ENCODE results near the gene SPATA6L. TPM values are rescaled to one million over a fixed set of nuclear protein-coding genes. Genes with fewer than 3 reads are reported as not detected.

The SPATA6L gene
- total and polyA plus RNA-seq, 5 donors from 2014 or later: 0.21 to 2.5 (median 1.5) TPM

DNA sequence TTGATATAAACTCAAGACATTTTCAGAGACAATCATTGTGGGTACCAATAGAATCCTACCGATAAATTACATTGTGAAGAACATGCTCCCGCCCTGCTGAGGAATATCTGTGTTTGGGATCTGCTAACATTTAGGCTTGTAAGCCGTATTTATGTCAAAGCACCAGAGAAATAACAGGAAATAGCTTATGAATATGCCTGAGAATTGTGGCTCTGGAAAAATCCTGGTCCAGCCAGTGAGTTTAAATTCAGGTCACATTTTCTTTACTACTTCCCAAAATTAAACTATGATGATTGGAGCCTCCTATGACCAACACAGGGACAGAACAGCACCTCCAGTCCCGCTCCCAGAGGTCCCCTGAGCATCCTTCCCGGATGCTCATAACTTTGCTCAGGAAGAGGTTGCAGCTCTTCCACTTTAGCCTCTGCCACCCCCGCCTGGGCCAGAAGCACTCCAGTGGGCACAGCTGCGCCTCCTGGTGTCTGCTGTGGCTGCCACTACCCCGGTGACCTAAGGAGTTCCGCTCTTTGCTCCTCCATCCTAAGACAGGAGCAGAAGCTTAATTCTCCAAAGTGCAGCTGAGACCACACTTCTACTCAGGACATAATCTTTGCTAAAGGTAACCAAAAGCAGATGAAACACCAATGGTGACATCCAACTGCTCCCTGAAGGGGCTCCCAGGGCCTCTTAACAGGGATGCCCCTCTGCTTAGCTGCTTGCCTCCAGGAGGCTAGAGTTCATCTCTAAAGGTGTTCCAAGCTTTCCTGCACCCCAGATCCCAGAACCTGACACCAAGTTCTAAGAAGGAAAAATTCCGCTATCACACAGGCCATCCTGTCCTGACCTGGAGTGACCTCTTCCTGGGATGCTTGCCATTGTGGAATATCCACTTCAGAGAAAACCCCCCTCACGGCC lies 117.2 kb downstream of the SPATA6L start:
- Histone ChIP-seq H3K4me1 (ENCODE audit: control insufficient read depth, insufficient read depth, low read length, poor library complexity, severe bottlenecking) (peaks cover 7% of the 10 kb centered on the region), H3K4me3 (ENCODE audit: low read depth, low read length) (no peak overlapping the region), H3K27me3 (ENCODE audit: control insufficient read depth, insufficient read depth, low read length) (no peaks in the 10 kb centered on the region), H3K36me3 (ENCODE audit: control insufficient read depth, insufficient read depth, low read length) (no peaks in the 10 kb centered on the region), H3K27ac (ENCODE audit: insufficient read depth, low read length, poor library complexity, severe bottlenecking) (no peak overlapping the region), H3K9me3 (ENCODE audit: control insufficient read depth in 2 of 2, low read length in 2 of 2) (no peaks in the 10 kb centered on the region)
- no peak overlapping the region for H3K27ac Mint-ChIP-seq
- peaks cover 14% of the 10 kb centered on the region for H3K27me3 Mint-ChIP-seq
- H3K36me3 Mint-ChIP-seq: no peaks in the 10 kb centered on the region
- H3K4me3 Mint-ChIP-seq: no peak overlapping the region
- peaks cover 5 to 48% (median 12%) of the 10 kb centered on the region in 4 donors for H3K4me1 Mint-ChIP-seq
- DNase-seq (no peak), ATAC-seq (ENCODE audit: low read depth in 2 of 2) (no peak)
- no peaks in the 10 kb centered on the region for H3K9me3 Mint-ChIP-seq

Other genes with a start within 250 kb of the SPATA6L start
- 0.76 TPM for gene SLC1A1, start 176.0 kb downstream of the SPATA6L start, total RNA-seq
- 1 to 10 TPM in 3 of 4 donors, under 1 TPM in 1; 0.37 to 3.3 (median 1.7) TPM for gene SLC1A1, start 176.0 kb downstream of the SPATA6L start, polyA plus RNA-seq
- 7.3 TPM for gene PLPP6, start 4.2 kb downstream of the SPATA6L start, total RNA-seq
- gene PLPP6, start 4.2 kb downstream of the SPATA6L start, polyA plus RNA-seq: 1 to 10 TPM; 5.0 to 9.6 (median 8.9) TPM
- 26.2 TPM for gene CDC37L1, start 13.1 kb upstream of the SPATA6L start, total RNA-seq
- 10 to 100 TPM; 14.3 to 27.3 (median 22.6) TPM for gene CDC37L1, start 13.1 kb upstream of the SPATA6L start, polyA plus RNA-seq
- gene AK3, start 74.7 kb upstream of the SPATA6L start, total RNA-seq: 21.7 TPM
- 10 to 100 TPM; 38.0 to 47.3 (median 42.5) TPM for gene AK3, start 74.7 kb upstream of the SPATA6L start, polyA plus RNA-seq
- gene RCL1, start 126.5 kb upstream of the SPATA6L start, total RNA-seq: 27.9 TPM
- 10 to 100 TPM; 13.3 to 19.2 (median 14.5) TPM for gene RCL1, start 126.5 kb upstream of the SPATA6L start, polyA plus RNA-seq

Measured in CD4-positive, CD25-positive, alpha-beta regulatory T cell (primary cell).